Measurements from ENCODE around the gene FAM25G.

Gene FAM25G

DNA sequence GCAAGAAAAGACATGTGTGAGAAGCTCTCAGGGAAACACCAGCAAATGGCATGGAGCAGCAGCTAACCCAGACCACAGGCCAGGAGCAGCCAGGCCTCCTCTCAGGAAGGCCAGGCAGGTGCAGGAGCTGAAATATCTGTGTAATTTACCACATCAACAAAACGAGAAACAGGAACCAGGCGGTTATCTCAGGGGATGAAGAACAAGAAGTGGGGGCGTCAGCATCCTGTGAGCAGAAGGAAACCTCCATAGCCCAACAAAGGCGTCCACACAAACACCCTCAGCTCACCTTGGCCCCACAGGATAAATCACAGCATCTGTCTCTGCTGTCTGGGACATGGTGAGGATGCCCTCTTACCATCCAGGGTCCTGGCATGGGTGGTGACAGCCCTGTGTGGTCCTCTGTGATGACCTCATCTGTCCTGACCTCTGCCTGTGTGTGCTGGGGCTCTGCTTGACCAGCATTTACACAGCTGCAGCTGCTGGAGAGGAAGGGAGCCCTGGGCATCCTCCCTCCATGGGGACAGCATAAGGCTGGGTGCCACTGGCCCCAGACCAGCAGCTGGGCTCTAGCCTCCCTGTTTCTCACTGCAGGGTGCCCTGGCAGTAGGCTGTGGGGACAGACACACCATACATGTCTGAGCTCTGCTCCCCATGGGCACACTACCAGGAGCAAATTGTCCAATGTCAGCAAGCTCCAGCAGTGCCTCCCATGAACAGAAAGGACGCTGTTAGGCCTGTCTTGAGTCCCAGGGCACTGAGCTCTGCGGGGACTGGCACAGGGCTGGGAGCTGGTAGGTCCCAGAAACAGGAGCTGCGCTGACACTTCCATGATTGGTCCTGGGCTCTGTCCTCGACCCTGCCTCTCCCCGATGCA, 42.2 kb downstream of the FAM25G start:
- DNase-seq (ENCODE audit: low spot score) = no peak

GRCh38 chr10:47447705-47448104, 43.8 kb downstream of the FAM25G start:
- no peak for DNase-seq (ENCODE audit: low spot score)

GRCh38 chr10:47447209-47447608, 44.3 kb downstream of the FAM25G start:
- no peak for DNase-seq (ENCODE audit: low spot score)

GRCh38 chr10:47445720-47446119, 45.8 kb downstream of the FAM25G start:
- DNase-seq (ENCODE audit: low spot score) = no peak

GRCh38 chr10:47444047-47444446, 47.5 kb downstream of the FAM25G start:
- DNase-seq (ENCODE audit: low spot score) = no peak

DNA sequence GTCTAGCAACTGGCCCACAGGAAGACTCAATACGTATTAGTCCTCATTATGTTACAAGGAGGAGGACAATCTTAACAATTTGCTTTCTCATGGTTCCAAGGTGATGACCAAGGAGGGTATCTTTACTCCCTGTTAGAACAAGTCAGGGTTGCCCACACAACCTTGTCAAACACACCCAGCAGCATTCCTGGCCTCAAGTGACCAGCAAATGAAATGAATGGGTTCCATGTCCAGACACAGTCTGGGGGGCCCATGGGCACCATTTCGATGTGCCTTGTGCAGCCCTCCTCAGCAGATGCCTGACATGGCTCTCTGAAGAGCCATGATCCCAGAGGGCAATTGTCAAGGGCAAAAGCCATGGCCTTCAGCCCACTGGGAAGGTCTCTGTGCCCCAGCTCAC, 48.4 kb downstream of the FAM25G start:
- DNase-seq (ENCODE audit: low spot score) = no peak

GRCh38 chr10:47442351-47442750, 49.1 kb downstream of the FAM25G start:
- DNase-seq (ENCODE audit: low spot score) = no peak

- no peak for DNase-seq (ENCODE audit: low spot score)
Measured at GRCh38 chr10:47441938-47442337, 49.6 kb downstream of the FAM25G start.

- DNase-seq (ENCODE audit: low spot score) = no peak
Measured at GRCh38 chr10:47440207-47440606, 51.3 kb downstream of the FAM25G start.

- DNase-seq (ENCODE audit: low spot score) = peak; percentile 47
Measured at GRCh38 chr10:47438857-47439474, 52.5 kb downstream of the FAM25G start.
